Kidney (tissue), 14 donors: ENCODE measurements around the gene POU2F3. TPM values are rescaled to one million over a fixed set of nuclear protein-coding genes. Genes with fewer than 3 reads are reported as not detected.

ENCODE experiments used
- DNase-seq, 5 donors: peaks; one replicate each; pipeline ENCODE4 v3.0.0-alpha.2; 2013 to 2020
- FAIRE-seq: peaks from 2 replicates; lab custom pipeline; 2012; peaks lifted over from hg19 to GRCh38; lab: Jason Lieb, UNC
- H3K27ac ChIP-seq, 2 donors: one replicate each; pipeline ENCODE4 v1.7.0; 2013; ENCODE audit warnings: low read depth in 2 of 2, low read length in 2 of 2, inconsistent platforms in 1 of 2
- H3K27me3 ChIP-seq: one replicate; pipeline ENCODE4 v1.7.1; 2013; ENCODE audit warnings: low read length, inconsistent platforms; ENCODE audit not compliant: control insufficient read depth, insufficient read depth
- H3K36me3 ChIP-seq, 3 donors: one replicate each; pipeline versions ENCODE4 v1.7.0 to v1.7.1; 2013; ENCODE audit warnings: low read length in 3 of 3, control low read depth in 1 of 3, inconsistent platforms in 1 of 3; ENCODE audit not compliant: insufficient read depth in 3 of 3, control insufficient read depth in 2 of 3
- H3K4me1 ChIP-seq, 3 donors: one replicate each; pipeline versions ENCODE4 v1.7.0 to v1.7.1; 2013; ENCODE audit warnings: low read length in 3 of 3, inconsistent platforms in 1 of 3, low read depth in 1 of 3; ENCODE audit not compliant: control insufficient read depth in 2 of 3, insufficient read depth in 2 of 3
- H3K4me3 ChIP-seq, 3 donors: one replicate each; pipeline versions ENCODE4 v1.7.0 to v1.8.1; 2013; ENCODE audit warnings: low read length in 3 of 3, control low read depth in 1 of 3, inconsistent platforms in 1 of 3
- H3K9ac ChIP-seq, 3 donors: one replicate each; pipeline versions ENCODE4 v1.7.0 to v1.7.1; 2013; ENCODE audit warnings: low read length in 3 of 3, control low read depth in 1 of 3, inconsistent platforms in 1 of 3
- H3K9me3 ChIP-seq, 3 donors: one replicate each; pipeline versions ENCODE4 v1.7.0 to v1.7.1; 2013; ENCODE audit warnings: low read length in 3 of 3, control low read depth in 1 of 3, inconsistent platforms in 1 of 3; ENCODE audit not compliant: control insufficient read depth in 2 of 3, insufficient read depth in 1 of 3
- CTCF ChIP-seq: IDR thresholded peaks from 3 replicates; pipeline ENCODE4 v1.5.1; 2012; ENCODE audit warnings: mild to moderate bottlenecking, moderate library complexity, borderline replicate concordance; ENCODE audit not compliant: insufficient read depth; ENCODE audit errors: extremely low read depth
- intact Hi-C: fragments of 100-400 bp; cut with DNase I; formaldehyde crosslinking; loops from one replicate; pipeline ENCODE4 v1.11.1; 2022
- polyA plus RNA-seq: library from polyadenylated mRNA; stranded (reverse); fragments of 350-450 nt; fragmentation: Illumina TruSeq; extraction: RNeasy Lipid Tissue Mini Kit (QIAGEN cat#74804); gene quantifications from one replicate; pipeline ENCODE4 v1.2.3, GENCODE V29; 2014; ENCODE audit warnings: low read depth, low replicate concordance; ENCODE audit not compliant: insufficient read depth
- total RNA-seq: library from RNA; stranded (reverse); fragmentation: NEBNext Ultra II Directional; extraction: Animal tissue kit (Norgen Biotek cat#: 25700); gene quantifications from one replicate; pipeline ENCODE4 v1.2.1, GENCODE V29; 2021
- donor health status: control.
- donor health status: control.
- donor health status: control.
- donor health status: control.
- donor health status: control.
- donor health status: DM: yes; HTN: yes; CAD: no.
- donor health status: Normal renal cell carcinoma (clear cell type).

Gene POU2F3
- total and polyA plus RNA-seq, 2 donors from 2014 or later: 0.85 to 1.2 TPM

- Histone ChIP-seq H3K36me3 (no peaks in the 10 kb centered on the region), H3K27me3 (peaks cover 4% of the 10 kb centered on the region), H3K4me1 (no peaks in the 10 kb centered on the region), H3K9me3 (no peaks in the 10 kb centered on the region), H3K27ac (no peak overlapping the region), H3K4me3 (no peak overlapping the region), H3K9ac (no peak overlapping the region)
- no peak for TF ChIP-seq CTCF
- FAIRE-seq: no peak
- DNase-seq: no peak
- intact Hi-C loops: no loop called here
These were observed 846 bp upstream of the POU2F3 start for GRCh38 chr11:120238968-120239620.

- no peak overlapping the region for H3K9ac ChIP-seq
- H3K9me3 ChIP-seq: no peaks in the 10 kb centered on the region
- DNase-seq (no peak), FAIRE-seq (no peak)
- H3K27me3 ChIP-seq: peaks cover 4% of the 10 kb centered on the region
- H3K36me3 ChIP-seq: no peaks in the 10 kb centered on the region
- intact Hi-C loops: no loop called here
- no peak overlapping the region for H3K4me3 ChIP-seq
- no peak overlapping the region for H3K27ac ChIP-seq
- no peaks in the 10 kb centered on the region for H3K4me1 ChIP-seq
- no peak for TF ChIP-seq CTCF
These were observed 926 bp downstream of the POU2F3 start for GRCh38 chr11:120240866-120241265.

GRCh38 chr11:120241277-120241676, 1.3 kb downstream of the POU2F3 start:
- no peak overlapping the region for H3K4me3 ChIP-seq
- intact Hi-C loops: no loop called here
- no peak for TF ChIP-seq CTCF
- no peaks in the 10 kb centered on the region for H3K4me1 ChIP-seq
- no peak overlapping the region for H3K9ac ChIP-seq
- H3K36me3 ChIP-seq: no peaks in the 10 kb centered on the region
- no peaks in the 10 kb centered on the region for H3K9me3 ChIP-seq
- DNase-seq (no peak), FAIRE-seq (no peak)
- peaks cover 4% of the 10 kb centered on the region for H3K27me3 ChIP-seq
- H3K27ac ChIP-seq: no peak overlapping the region

GRCh38 chr11:120243221-120243620, 3.3 kb downstream of the POU2F3 start:
- intact Hi-C loops: no loop called here
- Histone ChIP-seq H3K4me1 (no peaks in the 10 kb centered on the region), H3K36me3 (no peaks in the 10 kb centered on the region), H3K4me3 (no peak overlapping the region), H3K9ac (no peak overlapping the region), H3K27ac (no peak overlapping the region), H3K9me3 (no peaks in the 10 kb centered on the region), H3K27me3 (peaks cover 4% of the 10 kb centered on the region)
- DNase-seq: no peak
- no peak for TF ChIP-seq CTCF
- no peak for FAIRE-seq
